GM12873 (cell line): Measurements from ENCODE around the gene UQCRC1.

Experiments
- CTCF ChIP-seq: IDR thresholded peaks from 2 replicates; pipeline ENCODE4 v1.5.1; 2012; ENCODE audit warnings: low read depth, mild to moderate bottlenecking, moderate library complexity, low read length, control low read depth; ENCODE audit not compliant: insufficient read depth; ENCODE audit errors: missing control alignments

Gene UQCRC1

GRCh38 chr3:48576647-48577046 lies 32.8 kb downstream of the UQCRC1 start:
- no peak for TF ChIP-seq CTCF

GRCh38 chr3:48575366-48575765 lies 34.1 kb downstream of the UQCRC1 start:
- TF ChIP-seq CTCF = no peak

DNA sequence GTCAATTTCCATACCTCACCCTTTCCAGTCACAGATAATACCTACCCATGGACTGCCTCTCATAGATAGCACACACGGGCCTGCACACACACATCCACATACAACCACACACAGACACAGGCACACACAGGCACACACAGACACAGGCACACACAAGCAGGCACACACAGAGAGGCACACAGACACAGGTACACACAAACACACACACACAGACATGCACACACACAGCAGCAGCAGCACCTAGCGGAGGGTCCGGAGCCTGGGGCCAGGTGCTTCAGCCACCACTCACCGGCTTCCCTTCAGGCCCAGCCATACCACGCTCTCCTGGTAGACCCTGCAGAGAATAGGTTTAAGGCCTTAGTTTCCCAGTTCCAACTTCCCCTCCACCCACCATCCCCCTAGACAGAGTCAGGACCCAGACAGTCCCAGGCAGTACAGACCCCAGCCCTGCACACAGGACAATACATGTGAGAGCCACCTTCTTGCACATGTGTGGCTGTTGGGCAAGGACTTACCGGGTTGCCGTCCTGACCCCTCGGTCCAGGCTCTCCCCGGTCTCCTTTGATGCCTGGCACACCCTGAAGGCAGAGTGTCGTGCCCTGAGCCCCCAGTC lies 35.4 kb downstream of the UQCRC1 start:
- TF ChIP-seq CTCF = no peak

- no peak for TF ChIP-seq CTCF
These were observed 36.9 kb downstream of the UQCRC1 start for GRCh38 chr3:48572517-48572916.

DNA sequence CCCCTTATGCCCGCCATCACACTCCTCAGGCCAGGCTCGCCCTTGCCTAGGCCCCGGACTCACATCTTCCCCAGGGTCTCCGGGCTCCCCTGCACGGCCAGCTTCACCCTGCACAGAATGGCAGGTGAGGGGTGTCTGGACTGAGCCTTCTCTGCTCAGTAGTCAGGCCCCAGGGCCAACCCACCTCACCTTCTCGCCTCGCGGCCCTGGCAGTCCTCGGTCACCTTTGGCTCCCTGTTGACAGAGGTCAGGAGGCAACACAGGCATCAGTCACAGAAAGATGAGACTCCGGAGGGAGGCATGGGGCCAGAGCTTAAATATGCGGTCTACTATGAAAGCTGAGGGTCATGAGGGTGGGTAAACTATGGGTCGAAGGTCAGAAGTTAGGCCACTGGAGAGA lies 37.5 kb downstream of the UQCRC1 start:
- TF ChIP-seq CTCF = no peak

DNA sequence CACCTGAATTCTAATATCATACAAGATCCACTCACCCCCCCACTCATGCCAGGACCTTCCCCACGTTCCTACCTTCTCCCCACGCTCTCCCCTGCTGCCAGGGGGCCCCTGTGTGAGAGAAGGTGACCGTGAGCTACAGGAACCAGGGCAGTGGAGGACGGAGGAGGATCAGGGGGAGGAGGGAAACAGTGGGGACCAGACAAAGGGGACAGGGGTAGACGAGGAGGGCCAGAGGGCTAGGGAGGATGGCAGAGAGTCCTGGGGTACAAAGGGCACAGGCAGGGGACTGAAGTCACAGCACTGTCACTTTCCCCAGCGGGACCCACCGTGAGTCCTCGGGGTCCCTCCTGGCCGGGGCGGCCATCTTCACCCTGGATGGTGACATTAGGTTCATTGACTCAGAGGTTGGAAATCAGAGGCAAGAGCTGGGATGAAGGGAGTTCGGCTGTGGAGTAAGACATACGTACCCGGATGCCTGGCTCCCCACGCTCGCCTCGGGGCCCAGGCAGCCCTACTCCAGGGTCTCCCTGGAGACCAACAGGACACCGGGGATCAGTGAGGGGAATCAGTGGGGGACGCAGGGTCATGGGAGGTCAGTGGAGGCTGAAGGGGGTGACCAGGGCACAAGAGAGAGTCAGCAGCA lies 39.5 kb downstream of the UQCRC1 start:
- no peak for TF ChIP-seq CTCF

DNA sequence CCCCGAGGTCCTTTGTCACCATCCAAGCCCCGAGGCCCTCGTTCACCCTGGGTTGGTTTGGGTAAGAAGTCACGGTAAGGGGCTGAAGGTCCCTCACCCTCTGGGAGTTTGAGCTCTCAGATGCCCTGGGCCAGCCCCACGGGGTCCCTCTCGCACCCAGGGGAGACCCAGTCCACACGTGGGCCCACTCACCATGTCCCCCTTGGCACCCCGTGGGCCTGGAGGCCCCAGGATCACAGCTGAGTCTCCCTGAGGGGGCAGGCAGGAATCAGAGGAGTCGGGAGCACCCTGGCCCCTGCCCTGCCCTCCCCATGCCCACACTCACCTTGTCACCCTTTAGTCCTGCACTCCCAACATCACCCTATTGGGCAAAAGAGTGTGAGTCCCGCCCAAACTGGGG lies 40.0 kb downstream of the UQCRC1 start:
- no peak for TF ChIP-seq CTCF
